Lung microvascular endothelial cell (primary cell): ENCODE results near the gene RERE. TPM values are rescaled to one million over a fixed set of nuclear protein-coding genes. Genes with fewer than 3 reads are reported as not detected.

Experiments used
- DNase-seq, 2 donors: peaks; one replicate each; pipeline versions ENCODE4 v3.0.0 to v3.0.0-alpha.2; 2010; ENCODE audit warnings: low read depth in 2 of 2
- total RNA-seq: library from RNA; depleted of rRNA; stranded (reverse); fragments of >200 nt; gene quantifications from 2 replicates; pipeline ENCODE4 v1.2.1, GENCODE V29; 2014

Gene RERE
- total RNA-seq, 1 donor from 2014 or later = 86.5 TPM

DNA sequence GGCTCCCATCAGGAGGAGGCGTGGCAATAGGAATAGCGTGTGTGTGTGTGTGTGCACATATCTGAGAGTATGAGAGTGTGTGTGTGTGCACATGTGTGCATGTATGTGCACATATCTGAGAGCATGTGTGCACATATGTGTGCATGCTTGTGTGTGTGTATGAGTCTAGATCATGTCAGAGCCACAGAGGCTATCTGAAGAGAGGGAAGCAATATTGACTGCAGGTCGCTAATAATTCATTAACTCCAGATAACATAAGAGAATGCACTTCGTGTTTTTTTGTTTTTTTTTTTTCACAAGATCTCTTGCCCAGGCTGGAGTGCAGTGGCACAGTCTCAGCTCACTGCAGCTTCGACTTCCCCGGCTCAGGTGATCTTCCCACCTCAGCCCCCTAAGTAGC, 504.2 kb downstream of the RERE start:
- no peak for DNase-seq

DNA sequence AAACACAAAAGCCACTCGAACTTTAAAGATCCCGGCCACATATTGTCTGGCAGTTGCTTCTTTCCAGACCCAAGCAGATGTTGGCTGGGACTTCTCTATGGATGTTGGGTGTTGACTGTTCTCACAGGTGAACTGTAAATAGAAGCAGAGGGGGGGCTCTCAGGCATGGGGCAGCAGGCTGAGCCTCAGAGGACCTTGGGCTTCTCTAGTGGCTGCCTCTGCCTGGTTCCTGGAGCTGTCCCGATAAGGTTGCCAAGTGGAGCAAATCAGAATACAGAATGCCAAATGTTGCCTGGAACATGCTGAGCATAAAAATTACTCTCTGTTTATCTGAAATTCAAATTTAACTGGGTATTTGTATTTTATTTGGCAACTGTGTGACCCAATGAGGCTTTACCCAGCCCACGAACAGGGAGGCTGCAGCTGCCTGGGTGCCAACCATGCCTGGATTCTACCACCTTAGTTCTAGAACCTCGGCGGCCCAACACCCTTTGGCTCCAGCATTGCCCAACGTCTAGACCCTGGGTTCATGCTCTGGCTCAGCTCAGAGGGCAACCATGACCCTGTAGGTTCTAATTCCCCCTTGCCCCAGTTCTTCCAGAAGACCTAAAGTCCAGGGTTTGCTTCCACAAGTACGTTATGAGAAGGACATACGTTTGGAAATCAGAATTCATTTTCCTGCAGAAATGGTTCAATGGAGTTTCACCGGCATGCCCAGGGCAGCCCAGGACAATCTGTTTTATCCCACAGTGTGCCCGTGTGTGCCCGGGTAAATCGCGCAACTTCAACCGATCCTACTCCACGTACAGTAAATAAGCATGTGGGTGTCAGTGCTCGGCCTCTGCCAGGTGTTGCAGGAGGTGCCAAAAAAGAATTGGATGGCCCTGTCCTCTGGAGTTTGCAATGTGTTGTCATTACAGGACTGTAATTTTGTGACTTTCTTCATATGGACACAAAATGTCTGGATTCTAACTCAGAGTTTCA, 504.9 kb downstream of the RERE start:
- DNase-seq = no peak

DNA sequence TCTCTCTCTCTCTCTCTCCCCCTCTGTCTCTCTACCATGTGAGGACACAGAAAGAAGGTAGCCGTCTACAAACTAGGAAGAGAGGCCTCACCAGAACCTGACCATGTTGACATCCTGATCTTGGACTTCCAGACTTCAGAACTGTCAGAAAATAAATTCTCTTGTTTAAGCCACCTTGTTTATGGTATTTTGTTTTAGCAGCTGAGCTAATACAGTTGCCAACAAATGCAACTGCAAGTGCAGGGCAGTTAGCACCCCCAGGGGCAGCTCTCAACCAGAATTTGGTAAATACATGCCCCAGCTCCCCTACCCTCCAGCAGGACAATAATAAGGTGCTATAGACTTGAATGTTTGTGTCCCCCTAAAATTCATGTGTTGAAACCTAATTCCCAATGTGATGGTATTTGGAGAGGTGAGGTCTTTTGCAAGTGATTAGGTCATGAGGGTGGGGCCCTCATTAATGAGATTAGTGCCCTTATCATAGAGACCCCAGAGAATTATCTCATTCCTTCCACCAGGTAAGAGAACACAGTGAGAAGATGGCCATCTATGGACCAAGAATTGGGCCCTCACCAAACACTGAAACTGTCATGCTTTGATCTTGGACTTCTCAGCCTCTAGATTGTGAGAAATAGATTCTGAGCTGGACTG, 506.2 kb downstream of the RERE start:
- DNase-seq = no peak

DNA sequence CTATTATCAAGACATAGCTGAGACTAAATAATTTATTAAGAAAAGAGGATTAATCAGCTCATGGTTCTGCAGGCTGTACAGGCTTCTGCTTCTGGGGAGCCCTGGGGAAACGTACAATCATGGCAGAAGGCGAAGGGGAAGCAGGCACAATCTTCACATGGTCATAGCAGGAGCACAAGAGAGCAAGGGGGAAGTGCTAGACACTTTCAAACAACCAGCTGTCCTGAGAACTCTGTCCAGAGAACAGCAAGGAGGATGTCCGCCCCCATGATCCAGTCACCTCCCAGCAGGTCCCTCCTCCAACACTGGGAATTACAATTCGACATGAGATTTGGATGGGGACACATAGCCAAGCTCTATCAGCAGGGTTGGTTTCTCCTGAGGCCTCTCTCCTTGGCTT, 509.8 kb downstream of the RERE start:
- DNase-seq = no peak

DNA sequence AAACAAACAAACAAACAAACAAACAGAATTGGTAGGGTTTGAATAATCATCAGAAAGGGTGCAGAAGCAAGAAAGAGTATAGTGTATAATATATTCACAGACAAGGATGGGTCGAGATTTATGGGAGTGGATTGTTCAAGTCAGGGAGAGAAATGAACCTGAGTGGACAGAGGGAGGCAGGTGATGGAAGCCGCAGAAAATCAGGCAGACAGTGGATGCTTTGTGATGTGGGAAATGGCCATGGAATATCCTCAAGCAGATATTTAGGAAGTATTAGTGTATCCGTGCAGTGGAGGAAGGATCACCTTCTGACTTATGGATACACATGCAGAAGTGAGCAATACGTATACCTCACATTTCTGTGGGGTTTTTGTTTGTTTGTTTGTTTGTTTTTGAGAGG, 513.6 kb downstream of the RERE start:
- DNase-seq = no peak

DNA sequence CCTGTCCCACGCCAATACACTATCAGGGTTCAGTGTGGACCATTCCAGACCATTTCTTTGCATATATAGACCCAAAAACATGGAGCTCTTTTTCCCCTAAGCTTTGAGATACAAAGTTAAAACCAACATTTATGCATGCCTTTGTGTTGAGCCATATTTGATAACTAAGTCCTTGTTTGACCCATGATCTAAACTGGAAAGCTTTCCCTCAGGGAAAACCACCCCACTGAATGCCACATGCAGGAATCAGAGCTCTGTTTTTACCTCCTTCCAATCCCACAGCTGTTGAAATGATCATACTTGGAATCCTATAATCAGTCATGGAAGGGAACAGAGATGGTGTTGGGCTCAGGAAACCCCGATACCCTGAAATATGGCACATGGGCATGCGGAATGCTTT, 514.3 kb downstream of the RERE start:
- no peak for DNase-seq

Other genes with a start within 250 kb of the RERE start
- 929 and 1,079 TPM in 2 replicates for gene ENO1, start 61.0 kb upstream of the RERE start, total RNA-seq
- not detected in 2 replicates for gene CA6, start 128.2 kb upstream of the RERE start, total RNA-seq
- gene SLC2A7, start 208.8 kb upstream of the RERE start, total RNA-seq = under 0.01 TPM in 1 of 2 replicates, not detected in the other